Fibroblast of lung (primary cell): ENCODE data around the gene DCAF17.
"Not testable (repeated sequence)": the region's sequence is repeated elsewhere in the genome, so short reads cannot be mapped to it uniquely, and the experiment has no call there.

Experiments
- CTCF ChIP-seq, 2 donors: IDR thresholded peaks in 1 of 2; conservative IDR thresholded peaks in 1 of 2; 1 replicate in 1 of 2; 2 replicates in 1 of 2; pipeline ENCODE4 v1.5.1; 2011 to 2012; ENCODE audit warnings: low read length in 2 of 2, control low read depth in 1 of 2, inconsistent platforms in 1 of 2, low read depth in 1 of 2, mild to moderate bottlenecking in 1 of 2
- EZH2 ChIP-seq: IDR thresholded peaks from 2 replicates; pipeline ENCODE4 v1.5.1; 2012; ENCODE audit warnings: low read length, control low read depth, mild to moderate bottlenecking; ENCODE audit errors: missing control alignments

GRCh38 chr2:171530859-171531258 lies 96.8 kb downstream of the DCAF17 start:
- TF ChIP-seq EZH2; CTCF (conservative IDR thresholded peaks at IDR 0.05 in 1 of 2, IDR thresholded peaks at IDR 0.05 in 1 of 2; ENCODE audit: low read depth in 1 of 2, low read length in 2 of 2): not testable (repeated sequence)
